ENCODE data around the gene NRXN3.

Gene NRXN3

DNA sequence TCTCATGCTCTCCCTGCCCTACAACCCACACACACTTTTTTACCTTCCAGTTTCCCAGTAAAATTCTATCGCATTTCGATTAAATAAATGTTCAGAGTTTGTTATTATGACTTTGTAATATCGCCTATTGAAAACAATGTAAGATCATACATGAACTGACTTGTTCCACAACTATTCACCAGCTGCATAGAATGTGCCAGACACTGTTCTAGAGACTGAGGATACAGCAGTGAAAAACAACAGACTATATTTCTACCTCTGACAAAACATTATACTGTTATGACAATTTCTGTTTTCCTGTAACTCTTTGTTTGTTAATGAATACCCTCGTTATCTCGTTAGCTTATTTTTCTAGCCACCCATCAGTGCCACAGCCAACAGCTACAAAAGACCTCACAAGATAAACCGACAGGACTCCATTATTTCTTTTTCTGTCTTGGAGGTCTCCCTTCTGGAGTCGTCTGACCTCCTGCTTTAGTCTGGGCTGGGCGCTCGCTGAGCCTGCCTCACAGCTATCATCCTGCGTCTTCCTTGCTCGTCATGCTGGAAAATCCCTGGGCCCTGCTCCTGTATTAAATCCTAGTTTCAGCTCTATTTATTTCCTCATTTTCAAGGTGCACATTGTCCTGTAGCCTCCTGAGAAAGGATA lies 1542.3 kb downstream of the NRXN3 start:
- DNase-seq (ENCODE audit: low spot score): no peak
- Histone ChIP-seq H3K4me3 (no peak overlapping the region), H3K27ac (peak overlapping the region in 1 of 2 donors; percentile 1)
- TF ChIP-seq, protein P1, sequence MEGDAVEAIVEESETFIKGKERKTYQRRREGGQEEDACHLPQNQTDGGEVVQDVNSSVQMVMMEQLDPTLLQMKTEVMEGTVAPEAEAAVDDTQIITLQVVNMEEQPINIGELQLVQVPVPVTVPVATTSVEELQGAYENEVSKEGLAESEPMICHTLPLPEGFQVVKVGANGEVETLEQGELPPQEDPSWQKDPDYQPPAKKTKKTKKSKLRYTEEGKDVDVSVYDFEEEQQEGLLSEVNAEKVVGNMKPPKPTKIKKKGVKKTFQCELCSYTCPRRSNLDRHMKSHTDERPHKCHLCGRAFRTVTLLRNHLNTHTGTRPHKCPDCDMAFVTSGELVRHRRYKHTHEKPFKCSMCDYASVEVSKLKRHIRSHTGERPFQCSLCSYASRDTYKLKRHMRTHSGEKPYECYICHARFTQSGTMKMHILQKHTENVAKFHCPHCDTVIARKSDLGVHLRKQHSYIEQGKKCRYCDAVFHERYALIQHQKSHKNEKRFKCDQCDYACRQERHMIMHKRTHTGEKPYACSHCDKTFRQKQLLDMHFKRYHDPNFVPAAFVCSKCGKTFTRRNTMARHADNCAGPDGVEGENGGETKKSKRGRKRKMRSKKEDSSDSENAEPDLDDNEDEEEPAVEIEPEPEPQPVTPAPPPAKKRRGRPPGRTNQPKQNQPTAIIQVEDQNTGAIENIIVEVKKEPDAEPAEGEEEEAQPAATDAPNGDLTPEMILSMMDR (IDR thresholded peaks at IDR 0.05): no peak

DNA sequence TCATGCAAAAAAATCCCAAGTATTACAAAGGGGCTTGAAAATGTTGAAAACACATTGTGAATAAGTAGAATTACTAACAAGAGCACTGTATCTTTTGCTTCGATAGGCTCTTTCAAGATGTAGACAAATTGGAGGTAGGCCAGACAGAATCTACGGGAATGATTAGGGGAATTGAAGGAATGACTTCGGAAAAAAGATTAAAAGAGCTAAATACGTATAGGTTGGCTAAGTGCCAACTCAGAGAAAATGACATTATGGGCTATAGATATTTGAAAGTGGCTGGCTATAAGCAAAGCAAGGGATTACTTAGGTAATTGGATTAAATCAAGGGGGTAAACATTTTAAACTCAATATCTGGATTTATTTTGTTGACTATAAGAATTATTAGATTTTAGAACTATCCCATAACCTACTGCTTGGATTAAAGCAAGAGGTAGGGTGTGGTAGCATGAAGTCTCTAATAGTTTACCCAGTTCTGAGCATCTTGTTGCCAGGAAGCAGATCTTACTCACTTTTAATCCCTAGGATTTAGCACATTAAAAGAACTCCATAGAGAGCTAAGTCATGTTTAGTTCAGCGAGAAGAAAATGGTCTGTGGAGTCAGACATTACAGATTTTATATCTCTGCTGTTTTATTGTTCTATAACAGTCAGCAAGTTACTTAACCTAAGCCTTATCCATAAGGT lies 1551.4 kb downstream of the NRXN3 start:
- H3K4me3 ChIP-seq: no peak overlapping the region
- TF ChIP-seq, protein P1 (IDR thresholded peaks at IDR 0.05): no peak
- H3K27ac ChIP-seq: no peak overlapping the region
- DNase-seq (ENCODE audit: low spot score): no peak

DNA sequence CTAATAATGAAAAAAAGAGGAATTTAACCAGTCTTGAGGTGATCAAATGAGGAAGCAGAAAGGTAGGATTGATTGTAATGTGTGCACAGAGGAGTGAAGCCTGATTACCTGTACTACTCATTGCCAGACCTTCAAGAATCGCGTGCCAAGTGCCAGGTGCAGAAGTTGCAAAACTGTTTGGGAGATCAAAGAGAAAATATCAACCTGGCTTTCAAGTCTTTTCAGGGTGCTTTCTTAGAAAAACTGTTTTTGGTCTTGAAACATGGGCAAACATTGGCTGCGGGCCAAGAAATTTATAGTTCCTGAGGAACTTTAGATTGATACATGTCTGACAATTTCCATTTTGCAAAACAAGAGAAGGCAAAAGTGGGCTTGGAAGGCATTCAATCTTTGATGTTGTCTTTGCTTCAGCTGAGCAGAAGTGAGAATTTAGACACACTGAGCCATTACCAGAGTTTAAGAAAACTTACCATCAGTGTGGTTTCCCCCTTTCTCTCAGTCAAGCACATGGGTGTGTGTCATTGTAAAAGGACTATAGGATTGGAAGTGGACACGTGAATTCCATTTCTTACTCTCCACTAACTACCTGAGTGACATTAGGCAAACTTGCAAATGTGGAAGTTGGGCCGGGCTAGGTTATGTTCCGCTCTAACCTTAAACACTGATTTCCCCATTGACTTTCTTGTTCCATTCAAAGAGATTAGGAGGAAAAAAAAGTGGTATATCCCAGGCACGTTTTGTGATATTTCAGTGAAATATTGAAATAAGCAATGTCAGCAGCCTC lies 1555.0 kb downstream of the NRXN3 start:
- no peak overlapping the region for H3K4me3 ChIP-seq
- no peak overlapping the region for H3K27ac ChIP-seq
- TF ChIP-seq, protein P1 (IDR thresholded peaks at IDR 0.05): no peak
- DNase-seq (ENCODE audit: low spot score): no peak

DNA sequence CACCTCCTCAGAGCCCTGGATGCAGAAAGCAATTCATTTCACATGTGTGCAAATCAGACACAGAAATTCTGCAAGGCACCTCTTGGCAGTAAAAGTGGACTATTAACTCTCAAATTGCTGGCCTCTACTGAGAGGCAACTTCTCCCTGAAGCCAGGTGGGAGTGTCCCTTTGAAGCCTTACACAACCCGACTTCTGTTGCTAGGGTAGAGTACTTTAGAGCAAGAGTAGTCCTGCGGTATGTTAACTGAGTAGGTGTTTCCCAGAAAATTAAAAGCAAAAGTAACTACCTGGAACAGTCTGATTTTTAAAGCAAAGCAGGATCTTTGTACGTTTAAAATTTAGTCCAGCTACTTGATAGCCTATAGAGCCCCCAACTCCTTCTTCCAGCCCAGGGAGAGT lies 1557.7 kb downstream of the NRXN3 start:
- H3K27ac ChIP-seq: no peak overlapping the region
- no peak overlapping the region for H3K4me3 ChIP-seq
- TF ChIP-seq, protein P1 (IDR thresholded peaks at IDR 0.05): no peak
- no peak for DNase-seq (ENCODE audit: low spot score)

DNA sequence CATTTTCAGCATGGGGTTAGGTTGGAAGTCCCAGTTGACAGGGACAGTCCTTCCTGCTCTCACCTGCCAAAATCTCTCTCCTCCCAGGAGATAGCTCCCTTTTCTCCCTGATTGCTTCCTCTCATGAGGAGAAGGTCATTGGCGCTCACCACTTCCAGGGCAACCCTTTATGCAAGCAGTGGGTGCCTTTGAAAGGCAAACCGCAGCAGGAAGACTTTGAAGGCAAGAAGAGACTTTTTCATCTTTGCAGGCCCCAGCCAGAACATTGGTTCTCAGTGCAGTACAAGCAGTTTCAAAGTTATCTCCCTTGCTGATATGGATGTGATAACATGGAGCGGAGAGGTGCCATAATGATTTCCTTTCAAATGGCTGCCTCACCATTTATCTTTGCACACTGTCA lies 1558.2 kb downstream of the NRXN3 start:
- H3K27ac ChIP-seq: no peak overlapping the region
- H3K4me3 ChIP-seq: no peak overlapping the region
- DNase-seq (ENCODE audit: low spot score): no peak
- TF ChIP-seq, protein P1 (IDR thresholded peaks at IDR 0.05): no peak

DNA sequence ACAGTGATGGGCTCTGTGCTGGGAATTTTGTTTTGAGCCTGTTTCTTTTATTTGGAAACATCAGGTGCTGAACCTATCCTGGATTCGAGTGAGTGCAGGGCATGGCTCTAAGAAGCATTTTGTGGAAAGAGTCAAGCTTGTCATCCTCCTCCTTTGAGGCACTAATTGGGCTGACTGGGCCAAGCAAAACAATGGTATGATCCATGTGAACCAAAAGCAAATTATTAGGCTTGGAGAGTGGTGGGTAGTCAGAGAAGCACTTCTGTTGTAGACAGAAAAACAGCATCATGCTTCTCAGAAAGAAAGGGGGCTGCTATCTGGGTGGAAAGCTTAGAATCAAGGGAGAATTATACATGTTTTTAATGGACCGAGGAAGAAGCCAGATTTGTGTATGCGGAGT lies 1559.6 kb downstream of the NRXN3 start:
- TF ChIP-seq, protein P1 (IDR thresholded peaks at IDR 0.05): no peak
- no peak for DNase-seq (ENCODE audit: low spot score)
- Histone ChIP-seq H3K27ac (no peak overlapping the region), H3K4me3 (no peak overlapping the region)

All from coronary artery (tissue), 2 donors.